GM19324 (cell line): ENCODE results near the gene ADAMTS14.

Experiments used
- ATAC-seq: cut with Tn5 transposase; IDR thresholded peaks from one replicate; pipeline ENCODE4 v1.9.1; 2021; ENCODE audit warnings: mild to moderate bottlenecking, moderate library complexity; ENCODE audit not compliant: unreplicated experiment, low FRiP score

The ADAMTS14 gene

GRCh38 chr10:70715853-70716795 lies 43.8 kb downstream of the ADAMTS14 start:
- no peak for ATAC-seq

- no peak for ATAC-seq
Measured at GRCh38 chr10:70722820-70723424, 50.6 kb downstream of the ADAMTS14 start.

- ATAC-seq = no peak
Measured at GRCh38 chr10:70723771-70724170, 51.5 kb downstream of the ADAMTS14 start.

- no peak for ATAC-seq
Measured at GRCh38 chr10:70726909-70727495, 54.7 kb downstream of the ADAMTS14 start.

- no peak for ATAC-seq
Measured at GRCh38 chr10:70728328-70728727, 56.0 kb downstream of the ADAMTS14 start.

- no peak for ATAC-seq
Measured at GRCh38 chr10:70729763-70730357, 57.6 kb downstream of the ADAMTS14 start.

GRCh38 chr10:70730955-70731354 lies 58.6 kb downstream of the ADAMTS14 start:
- no peak for ATAC-seq

GRCh38 chr10:70732569-70732968 lies 60.3 kb downstream of the ADAMTS14 start:
- ATAC-seq = no peak

GRCh38 chr10:70733051-70733450 lies 60.7 kb downstream of the ADAMTS14 start:
- ATAC-seq = no peak

GRCh38 chr10:70735161-70735560 lies 62.9 kb downstream of the ADAMTS14 start:
- no peak for ATAC-seq

GRCh38 chr10:70736525-70736924 lies 64.2 kb downstream of the ADAMTS14 start:
- ATAC-seq = no peak

- no peak for ATAC-seq
Measured at GRCh38 chr10:70737250-70737649, 64.9 kb downstream of the ADAMTS14 start.

GRCh38 chr10:70738006-70738760 lies 65.9 kb downstream of the ADAMTS14 start:
- ATAC-seq = no peak

- no peak for ATAC-seq
Measured at GRCh38 chr10:70738761-70739121, 66.4 kb downstream of the ADAMTS14 start.

- no peak for ATAC-seq
Measured at GRCh38 chr10:70740406-70741288, 68.3 kb downstream of the ADAMTS14 start.

- no peak for ATAC-seq
Measured at GRCh38 chr10:70742537-70743429, 70.5 kb downstream of the ADAMTS14 start.

- no peak for ATAC-seq
Measured at GRCh38 chr10:70743430-70743788, 71.1 kb downstream of the ADAMTS14 start.

GRCh38 chr10:70743879-70744278 lies 71.6 kb downstream of the ADAMTS14 start:
- ATAC-seq = no peak
